Muscle of arm (tissue), 12 donors: ENCODE results near the gene HTRA3. TPM values are rescaled to one million over a fixed set of nuclear protein-coding genes. Genes with fewer than 3 reads are reported as not detected.
"Not testable (repeated sequence)": the region's sequence is repeated elsewhere in the genome, so short reads cannot be mapped to it uniquely, and the experiment has no call there.

Experiments
- DNase-seq: peaks from one replicate; pipeline ENCODE4 v3.0.0-alpha.2; 2013
- polyA plus RNA-seq, 12 donors: library from polyadenylated mRNA; unstranded; fragments of 120-200 nt; gene quantifications; one replicate each; pipeline ENCODE4 v1.2.1, GENCODE V29; 2013; ENCODE audit not compliant: insufficient read length in 12 of 12

HTRA3 gene
- polyA plus RNA-seq, 12 donors, result 29.7 to 62.6 (median 46.4) TPM; not detected in 1

DNA sequence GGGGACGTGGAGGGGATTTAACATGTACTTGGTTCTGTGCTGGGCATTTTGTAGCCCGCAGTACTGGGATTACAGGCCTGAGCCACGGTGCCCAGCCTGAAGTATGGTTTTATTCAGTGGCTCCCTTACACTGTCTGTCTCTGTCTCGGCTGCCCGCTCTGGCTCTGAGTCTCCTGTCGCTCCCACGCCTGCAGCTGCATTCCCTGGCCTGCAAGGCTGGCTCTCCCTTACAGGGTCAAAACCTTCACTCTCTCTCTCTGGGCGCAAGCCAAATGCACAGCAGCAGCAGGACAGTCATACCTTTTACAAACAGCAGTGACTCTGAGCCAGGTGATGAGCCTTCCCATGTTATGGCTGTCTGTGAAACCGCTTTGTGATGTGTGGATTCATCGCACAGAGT lies 72.1 kb downstream of the HTRA3 start:
- DNase-seq, result no peak

- no peak for DNase-seq
These were observed 73.2 kb downstream of the HTRA3 start for GRCh38 chr4:8342651-8343261.

- no peak for DNase-seq
These were observed 73.9 kb downstream of the HTRA3 start for GRCh38 chr4:8343262-8343966.

DNA sequence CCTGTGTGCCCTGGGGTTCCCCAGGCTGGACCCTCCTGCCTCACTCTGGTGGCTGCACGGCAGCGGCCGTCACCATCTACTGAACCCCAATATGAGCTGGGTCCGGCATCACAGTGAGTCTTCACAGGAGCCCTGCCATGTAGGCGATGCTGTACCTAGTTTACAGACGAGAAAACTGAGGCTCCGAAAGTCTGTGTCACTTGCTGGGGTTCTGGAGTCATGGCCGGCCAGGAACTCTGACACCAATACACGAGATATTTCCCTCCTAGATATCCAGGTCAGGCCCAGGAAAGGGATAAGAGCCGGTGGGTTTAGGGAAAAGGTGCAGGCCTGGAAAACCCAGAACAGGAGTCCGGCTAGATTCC lies 74.4 kb downstream of the HTRA3 start:
- DNase-seq, result no peak

- no peak for DNase-seq
These were observed 74.8 kb downstream of the HTRA3 start for GRCh38 chr4:8344377-8344776.

- DNase-seq, result no peak
These were observed 75.7 kb downstream of the HTRA3 start for GRCh38 chr4:8345053-8345945.

- no peak for DNase-seq
These were observed 76.6 kb downstream of the HTRA3 start for GRCh38 chr4:8345946-8346814.

GRCh38 chr4:8346838-8347605 lies 77.5 kb downstream of the HTRA3 start:
- DNase-seq, result no peak

DNA sequence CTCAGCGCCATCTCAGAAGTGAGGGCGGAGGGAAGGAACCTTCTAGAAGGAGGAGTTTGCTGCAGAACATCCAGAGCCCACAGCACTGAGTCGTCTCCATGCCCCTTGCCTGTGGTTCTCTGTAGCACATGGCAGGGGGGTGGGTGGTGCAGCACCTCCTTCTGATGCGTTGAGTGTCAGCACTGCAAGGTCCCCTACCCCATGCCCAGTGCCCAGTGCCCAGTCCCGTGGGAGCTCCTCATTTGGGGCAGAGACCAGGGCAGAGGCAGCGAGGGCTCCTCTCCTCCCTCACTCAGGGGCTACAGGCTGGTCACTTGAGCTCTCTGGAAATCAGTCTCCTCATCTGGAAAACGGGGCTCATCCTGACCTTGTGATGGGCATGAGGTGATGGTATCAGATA lies 78.1 kb downstream of the HTRA3 start:
- no peak for DNase-seq

GRCh38 chr4:8348071-8348470 lies 78.5 kb downstream of the HTRA3 start:
- DNase-seq, result no peak

DNA sequence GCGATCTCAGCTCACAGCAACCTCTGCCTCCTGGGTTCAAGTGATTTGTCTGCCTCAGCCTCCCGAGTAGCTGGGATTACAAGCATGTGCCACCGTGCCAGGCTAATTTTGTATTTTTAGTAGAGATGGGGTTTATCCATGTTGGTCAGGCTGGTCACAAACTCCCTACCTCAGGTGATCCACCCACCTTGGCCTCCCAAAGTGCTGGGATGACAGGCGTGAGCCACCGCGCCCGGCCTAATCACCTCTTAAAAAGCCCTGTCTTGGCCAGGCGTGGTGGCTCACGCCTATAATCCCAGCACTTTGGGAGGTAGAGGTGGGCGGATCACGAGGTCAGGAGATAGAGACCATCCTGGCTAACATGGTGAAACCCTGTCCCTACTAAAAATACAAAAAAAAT lies 79.7 kb downstream of the HTRA3 start:
- DNase-seq, result not testable (repeated sequence)

GRCh38 chr4:8349664-8350236 lies 80.2 kb downstream of the HTRA3 start:
- DNase-seq, result peak; percentile 38

- DNase-seq, result no peak
These were observed 80.8 kb downstream of the HTRA3 start for GRCh38 chr4:8350352-8350751.

GRCh38 chr4:8350841-8351461 lies 81.4 kb downstream of the HTRA3 start:
- DNase-seq, result no peak

DNA sequence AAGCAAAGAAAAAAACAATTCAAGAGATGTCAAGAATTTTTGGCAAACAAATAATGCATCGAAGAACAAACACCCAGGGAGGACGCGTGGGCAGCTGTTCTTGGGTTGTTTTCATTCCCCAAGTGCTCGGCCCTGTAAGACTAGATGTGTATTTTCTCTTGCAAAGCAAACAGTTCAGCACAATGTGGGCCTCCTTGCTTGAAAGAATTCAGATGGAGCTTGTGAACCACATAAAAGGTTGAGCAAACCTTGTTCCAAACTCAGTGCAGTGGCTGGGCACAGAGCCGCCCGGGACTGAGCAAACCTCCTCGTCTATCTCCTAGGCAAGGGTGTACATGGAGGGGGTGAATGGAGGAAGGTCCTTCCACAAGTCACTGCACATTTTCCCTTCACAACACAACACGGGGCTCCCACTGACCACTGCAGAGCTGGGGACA lies 82.4 kb downstream of the HTRA3 start:
- no peak for DNase-seq

DNA sequence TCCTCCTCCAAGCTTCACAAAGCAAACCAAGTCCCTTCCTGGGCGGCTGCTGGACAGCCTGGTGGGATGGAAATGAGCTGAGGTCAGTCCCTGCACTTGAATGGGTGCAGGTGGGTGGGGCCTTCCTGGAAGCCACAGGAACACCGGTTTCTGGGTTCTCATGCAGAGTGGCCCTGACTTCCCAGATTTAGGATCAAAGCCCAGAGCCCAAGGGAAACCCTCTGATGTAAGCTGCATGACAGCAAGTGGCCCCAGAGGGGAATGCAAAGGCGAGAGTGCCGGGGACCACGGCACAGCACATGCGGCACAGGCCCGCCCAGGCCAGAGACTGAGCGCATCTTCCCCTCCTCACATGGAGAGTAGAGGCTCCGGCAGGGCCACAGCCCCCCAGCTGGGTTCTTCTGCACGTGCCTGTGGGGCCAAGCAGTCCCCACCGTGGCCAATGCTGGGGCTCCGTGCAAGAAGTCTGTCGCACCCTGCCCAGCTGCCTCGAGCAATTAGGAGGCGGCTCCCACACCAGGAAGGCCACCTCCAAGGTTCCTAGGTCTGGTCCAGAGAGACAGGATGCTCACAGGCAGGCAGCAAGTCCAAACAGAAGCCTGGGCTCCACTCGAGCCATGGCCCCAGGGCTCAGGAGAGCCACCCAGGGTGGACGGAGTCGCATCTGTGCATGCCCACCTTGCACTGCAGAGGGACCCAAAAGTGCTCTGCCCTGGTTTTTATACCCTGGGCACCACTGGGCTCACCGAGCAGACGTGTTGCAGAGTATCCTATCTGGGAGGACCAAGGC lies 83.0 kb downstream of the HTRA3 start:
- no peak for DNase-seq

- no peak for DNase-seq
These were observed 83.7 kb downstream of the HTRA3 start for GRCh38 chr4:8353158-8353669.

DNA sequence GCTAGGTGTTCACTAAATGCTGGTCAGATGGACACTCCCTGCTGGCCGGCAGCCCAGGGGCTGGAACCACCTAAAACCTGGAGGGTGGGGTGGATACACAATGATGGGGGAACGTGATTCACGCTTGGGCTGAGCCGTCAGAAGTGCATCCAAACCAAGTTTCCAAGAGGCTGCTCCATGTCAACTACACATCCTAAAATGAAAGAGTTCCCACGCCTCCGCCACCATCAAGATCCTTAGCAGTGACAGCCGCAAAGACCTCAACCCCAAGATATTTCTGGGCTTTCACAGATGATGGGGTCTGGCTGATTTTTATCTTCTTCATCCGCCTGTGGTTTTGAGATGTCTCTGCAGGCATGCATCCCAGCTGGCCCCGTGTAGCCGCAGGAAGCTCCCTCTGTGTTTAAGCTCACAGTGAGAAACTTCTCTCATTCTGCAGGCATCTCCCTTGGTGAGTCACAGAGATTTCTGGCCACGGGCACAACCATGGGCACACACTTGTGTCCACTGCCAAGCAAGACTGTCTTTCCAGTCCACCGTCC lies 84.4 kb downstream of the HTRA3 start:
- no peak for DNase-seq

DNA sequence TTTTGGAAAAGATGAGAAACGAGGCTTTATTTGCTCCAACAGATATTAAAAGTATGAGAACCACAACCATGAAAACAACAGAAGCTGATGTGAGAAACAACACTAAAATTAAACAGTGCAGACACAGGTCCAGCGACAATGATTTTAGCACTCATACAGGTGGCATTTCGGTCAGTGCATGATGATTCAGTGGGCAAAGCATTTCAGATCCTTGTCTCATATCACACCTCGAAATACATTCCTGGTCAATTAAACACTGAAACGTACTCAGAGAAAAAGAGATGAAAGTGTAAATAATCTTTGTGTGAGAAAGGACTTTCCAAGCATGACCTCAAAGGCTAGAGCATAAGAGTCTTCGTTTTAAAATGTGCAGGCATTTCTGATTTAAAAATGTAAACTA lies 85.8 kb downstream of the HTRA3 start:
- DNase-seq, result no peak
